ENCODE results near the gene IGF2.

Gene IGF2

GRCh38 chr11:2139123-2139521 is at the start of gene IGF2:
IGF2 (minus strand) TSS chr11:2139389; CDS start chr11:2135523, 3,866 bp downstream.
- DNase-seq (ENCODE audit: low read depth) = no peak

GRCh38 chr11:2188745-2189144 is 49.6 kb upstream of the IGF2 start:
- DNase-seq (ENCODE audit: low read depth) = no peak

- DNase-seq (ENCODE audit: low read depth) = no peak
Observed at GRCh38 chr11:2187280-2187707, 48.1 kb upstream of the IGF2 start.

GRCh38 chr11:2186669-2187279 is 47.6 kb upstream of the IGF2 start:
- DNase-seq (ENCODE audit: low read depth) = no peak

- no peak for DNase-seq (ENCODE audit: low read depth)
Observed at GRCh38 chr11:2185324-2186085, 46.3 kb upstream of the IGF2 start.

DNA sequence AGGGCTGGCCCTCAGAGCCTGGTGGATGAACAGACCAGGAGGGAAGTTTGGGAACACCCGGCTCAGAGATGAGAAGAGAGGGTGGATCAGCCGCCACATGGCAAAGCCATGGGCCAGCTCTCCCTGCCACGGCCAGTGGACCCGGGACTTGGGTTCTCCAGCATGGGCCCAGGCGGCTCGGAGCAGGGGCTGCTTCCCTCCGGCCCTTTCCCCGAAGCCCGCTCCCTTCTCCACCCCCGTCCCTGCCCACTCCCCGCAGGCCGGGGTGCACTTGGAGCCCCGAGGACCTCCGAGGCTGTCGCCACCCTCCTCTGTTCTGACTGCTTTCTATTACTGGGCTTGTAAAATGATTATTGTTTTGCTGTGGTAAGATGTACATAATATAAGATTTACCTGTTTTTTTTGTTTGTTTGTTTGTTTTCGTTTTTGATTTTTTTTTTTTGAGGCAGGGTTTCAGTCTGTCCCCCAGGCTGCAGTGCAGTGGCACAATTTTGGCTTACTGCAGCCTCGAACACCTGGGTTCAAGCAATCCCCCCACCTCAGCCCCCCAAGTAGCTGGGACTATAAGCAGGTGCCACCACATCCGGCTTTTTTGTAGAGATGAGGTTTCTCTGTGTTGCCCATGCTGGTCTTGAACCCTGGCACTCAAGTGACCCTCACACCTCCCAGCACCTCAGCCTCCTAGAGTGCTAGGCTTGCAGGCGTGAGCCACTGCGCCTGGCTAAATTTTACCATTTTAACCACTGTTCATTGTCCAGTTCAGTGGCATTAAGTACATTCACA is 43.7 kb upstream of the IGF2 start:
- DNase-seq (ENCODE audit: low read depth) = no peak

- no peak for DNase-seq (ENCODE audit: low read depth)
Observed at GRCh38 chr11:2182075-2182474, 42.9 kb upstream of the IGF2 start.

DNA sequence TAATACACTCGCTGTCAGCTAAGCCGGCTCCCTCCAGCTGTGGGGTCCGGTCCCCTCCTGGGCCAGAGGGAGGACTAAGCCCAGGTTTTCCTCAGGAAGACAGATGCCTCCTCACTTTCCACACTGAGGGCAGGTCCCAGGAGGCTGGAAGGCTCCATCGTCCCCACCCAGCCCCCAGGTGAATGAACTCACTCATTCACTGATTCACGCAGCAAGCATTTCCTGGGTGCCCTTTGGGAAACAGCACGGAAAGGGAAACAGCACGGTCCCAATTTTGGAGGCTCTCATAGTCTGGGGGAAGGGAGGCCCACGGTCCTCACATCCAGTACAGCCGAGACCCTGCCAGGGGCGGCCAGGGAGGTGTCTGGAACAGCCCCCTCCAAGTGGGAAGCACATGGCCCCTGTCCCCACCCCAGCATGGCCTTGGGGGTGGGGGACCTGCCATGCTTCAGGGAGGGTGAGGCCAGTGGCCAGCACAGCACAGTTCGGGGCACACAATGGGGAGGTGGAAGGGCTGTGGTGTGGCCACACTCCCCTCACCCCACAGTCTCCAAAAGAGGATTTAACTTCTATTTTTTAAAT is 41.7 kb upstream of the IGF2 start:
- peak; percentile 14 for DNase-seq (ENCODE audit: low read depth)

DNA sequence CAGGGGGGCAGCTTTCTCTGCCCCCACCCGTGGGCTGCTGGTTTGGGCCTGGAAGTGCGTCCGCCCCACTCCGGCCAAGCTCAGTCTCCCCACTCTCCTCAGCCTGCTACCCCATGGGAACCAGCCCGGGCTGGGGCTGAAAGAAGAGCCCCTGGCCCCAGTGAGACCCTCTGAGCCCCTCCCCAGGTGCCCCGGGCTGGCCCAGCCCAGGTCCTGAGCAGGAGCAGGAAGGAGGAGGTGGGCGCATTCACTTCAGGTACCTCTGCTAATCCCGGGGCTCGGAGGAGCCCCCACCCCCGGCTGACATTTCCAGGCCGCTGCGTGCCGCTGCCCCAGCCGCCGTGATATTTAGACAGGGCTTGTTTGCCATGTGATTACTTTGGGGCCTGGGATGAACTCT is 41.2 kb upstream of the IGF2 start:
- DNase-seq (ENCODE audit: low read depth) = no peak

DNA sequence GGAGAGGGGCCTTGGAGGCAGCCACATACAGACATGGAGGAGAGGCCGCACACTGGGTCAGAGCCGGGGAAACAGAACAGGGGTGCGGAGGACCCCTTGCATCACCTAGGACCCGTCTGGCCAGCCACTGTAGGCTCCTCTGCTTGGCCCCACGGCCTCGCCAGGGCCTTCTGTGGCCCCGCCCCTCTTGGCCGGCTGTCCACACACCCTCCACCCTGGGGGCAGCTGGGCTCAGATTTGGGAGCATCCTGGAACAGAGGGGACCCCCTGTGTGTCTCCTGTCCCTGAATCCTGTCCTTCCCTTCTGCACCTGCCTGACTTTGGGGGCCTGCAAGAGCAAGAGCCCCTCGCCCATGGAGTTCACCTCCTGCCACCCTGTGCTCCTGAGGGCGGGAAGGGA is 40.3 kb upstream of the IGF2 start:
- no peak for DNase-seq (ENCODE audit: low read depth)

DNA sequence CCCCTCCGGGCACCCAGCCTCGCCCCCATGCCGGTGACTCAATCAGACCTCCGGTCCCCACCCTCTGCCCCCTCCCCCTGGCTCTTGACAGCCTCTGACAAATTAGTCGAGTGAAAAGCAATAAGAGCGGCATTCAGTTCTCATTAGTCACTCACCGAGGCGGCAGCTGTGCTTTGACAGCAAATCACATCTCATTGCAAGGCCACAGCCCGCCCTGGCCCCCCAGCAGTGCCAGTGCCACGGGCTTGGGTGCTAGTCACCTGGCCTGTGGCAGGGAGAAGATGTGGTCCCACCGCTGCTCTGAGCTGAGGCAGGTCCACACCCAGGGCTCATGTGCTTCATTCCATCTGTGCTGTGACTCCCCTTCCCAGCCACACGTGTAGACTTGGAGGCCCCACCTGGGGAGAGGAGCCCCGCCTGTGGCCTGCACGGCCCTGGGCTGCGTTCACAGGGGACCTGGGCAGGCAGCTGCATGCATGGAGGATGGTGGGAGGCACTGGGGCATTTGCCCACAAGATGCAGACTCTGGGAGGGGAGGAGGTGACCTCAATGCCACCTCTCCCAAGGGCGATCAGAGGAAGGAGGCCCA is 39.8 kb upstream of the IGF2 start:
- DNase-seq (ENCODE audit: low read depth) = peak; percentile 56

DNA sequence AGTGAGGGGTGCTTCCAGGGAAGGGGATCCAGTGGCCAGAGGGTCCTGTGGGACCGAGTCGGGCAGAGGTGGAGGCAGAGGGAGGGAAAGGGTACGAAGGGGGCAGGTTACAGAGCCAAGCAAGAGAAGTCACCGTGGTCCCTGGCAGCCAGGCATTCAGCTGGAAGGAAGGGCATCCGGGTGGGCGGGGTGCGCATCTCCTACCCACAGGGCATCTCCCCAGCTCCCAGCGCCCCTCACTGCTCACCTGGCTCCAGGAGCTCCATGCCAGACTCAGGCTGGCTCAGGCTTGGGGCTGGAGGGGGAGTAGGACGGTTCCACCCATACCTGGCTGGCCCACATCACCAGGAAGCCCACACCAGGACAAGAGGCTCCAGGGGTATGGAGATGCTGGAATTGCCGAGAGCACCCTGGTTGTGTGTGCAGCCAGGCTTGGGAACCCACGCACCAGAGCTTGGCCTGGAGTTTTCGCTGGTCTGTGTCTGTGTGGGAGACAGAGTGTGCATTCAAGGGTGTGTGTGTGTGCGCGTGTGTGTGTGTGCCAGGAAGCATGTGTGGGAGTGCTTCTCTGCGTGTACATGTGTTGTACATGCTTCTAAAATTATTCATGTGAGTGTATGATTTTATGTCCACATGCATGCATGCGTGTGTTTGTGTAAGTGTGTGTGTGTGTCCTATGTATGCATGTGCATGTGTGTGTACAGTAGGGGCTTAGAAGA is 39.0 kb upstream of the IGF2 start:
- peak; percentile 12 for DNase-seq (ENCODE audit: low read depth)

GRCh38 chr11:2177076-2177475 is 37.9 kb upstream of the IGF2 start:
- DNase-seq (ENCODE audit: low read depth) = no peak

DNA sequence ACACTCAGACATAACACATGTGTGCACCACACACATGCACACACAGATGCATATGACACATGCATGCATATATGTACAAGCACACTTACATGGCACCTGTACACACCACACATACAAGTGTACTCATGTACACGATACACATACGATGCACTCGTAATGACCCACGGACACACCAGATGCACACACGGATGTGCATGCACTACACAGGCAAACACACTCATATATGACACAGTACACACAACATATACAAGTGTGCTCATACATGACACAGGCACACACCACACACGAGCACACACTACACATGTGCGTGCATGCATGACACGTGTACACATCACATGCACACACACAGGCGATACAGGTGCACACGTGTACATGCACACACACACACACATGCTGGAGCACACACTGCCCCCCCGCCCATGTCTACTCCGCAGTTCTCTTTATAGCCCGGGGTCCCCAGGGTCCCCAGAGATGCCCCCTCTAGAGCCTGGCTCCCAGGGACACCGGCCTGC is 37.3 kb upstream of the IGF2 start:
- no peak for DNase-seq (ENCODE audit: low read depth)

GRCh38 chr11:2175659-2176058 is 36.5 kb upstream of the IGF2 start:
- DNase-seq (ENCODE audit: low read depth) = peak; percentile 74

- DNase-seq (ENCODE audit: low read depth) = no peak
Observed at GRCh38 chr11:2174361-2174760, 35.2 kb upstream of the IGF2 start.

- no peak for DNase-seq (ENCODE audit: low read depth)
Observed at GRCh38 chr11:2173761-2174160, 34.6 kb upstream of the IGF2 start.

- no peak for DNase-seq (ENCODE audit: low read depth)
Observed at GRCh38 chr11:2173150-2173693, 34.0 kb upstream of the IGF2 start.

DNA sequence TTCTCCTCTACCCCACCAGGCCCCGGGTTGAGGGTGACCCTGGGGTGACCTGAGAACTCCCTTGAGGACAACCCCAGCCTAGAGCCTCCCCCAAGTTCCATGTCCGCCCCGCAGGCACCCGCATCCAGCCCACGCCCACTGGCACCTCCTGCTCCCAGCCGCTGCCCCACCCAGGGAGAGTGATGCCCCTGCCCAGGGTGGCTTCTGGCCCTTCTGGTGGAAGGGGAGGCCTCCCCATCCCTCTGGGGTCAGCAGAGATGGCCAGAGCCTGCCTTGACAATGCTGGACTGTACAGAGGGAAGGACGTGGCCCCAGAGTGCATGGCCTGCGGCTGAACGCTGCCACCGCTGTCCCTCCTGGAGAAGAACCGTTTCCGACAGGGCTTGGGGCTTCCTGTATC is 33.5 kb upstream of the IGF2 start:
- no peak for DNase-seq (ENCODE audit: low read depth)

DNA sequence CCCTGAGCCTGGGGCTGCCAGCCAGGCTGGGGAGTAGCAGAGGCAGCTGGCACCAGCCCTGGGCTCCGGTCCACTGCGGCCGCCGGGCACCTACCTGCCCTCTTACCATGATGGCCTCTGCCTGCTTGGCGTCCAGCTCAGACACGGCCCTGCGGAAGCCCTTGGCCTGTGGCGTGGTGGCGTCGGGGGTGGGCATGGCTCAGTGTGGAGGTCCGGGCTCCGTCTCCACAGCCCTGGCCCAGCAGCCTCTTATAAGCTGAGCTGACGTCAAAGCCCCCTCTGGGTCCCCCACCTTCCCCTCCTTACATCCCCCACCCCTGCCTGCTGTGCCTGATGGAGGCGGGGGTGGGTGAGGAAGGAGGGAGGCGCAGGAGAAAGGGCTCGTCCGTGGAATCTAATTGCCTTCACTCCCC is 32.4 kb upstream of the IGF2 start, which contains the start of gene TH:
TSS of gene TH (minus strand) at position 225 of the 413 bp plus-strand sequence. CDS start at position 196, 29 bp downstream.
- DNase-seq (ENCODE audit: low read depth) = no peak

All from HS-27A (cell line).